NOMO-1 treated with dmso at 0.1 percent for 144 hours (cell line): ENCODE measurements around the gene CTDSPL.

Source experiments
- DNase-seq: peaks from one replicate; lab custom pipeline; 2025; ENCODE audit not compliant: unreplicated experiment; lab: John Stamatoyannopoulos, UW

The CTDSPL gene

GRCh38 chr3:37890522-37890921, 28.8 kb downstream of the CTDSPL start:
- no peak for DNase-seq

DNA sequence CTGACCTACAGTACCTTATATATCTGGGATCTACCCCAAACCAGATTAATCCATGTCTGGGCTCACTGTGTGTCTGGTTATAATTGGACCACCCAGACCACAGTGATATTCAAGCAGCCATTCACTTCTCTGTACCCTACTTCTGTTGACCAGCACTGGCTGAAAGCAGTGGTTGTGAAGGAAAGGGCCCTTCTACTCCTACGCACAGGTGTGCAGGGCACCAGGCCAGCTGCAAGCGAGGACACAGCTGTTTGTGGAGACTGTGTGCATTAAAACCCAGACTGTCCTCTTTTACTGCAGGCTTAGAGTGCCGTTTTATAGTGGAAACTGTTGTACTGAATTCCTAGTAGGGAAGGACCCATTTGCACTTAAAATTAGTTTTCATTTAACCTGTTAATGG, 29.5 kb downstream of the CTDSPL start:
- DNase-seq: no peak

- no peak for DNase-seq
Measured at GRCh38 chr3:37892927-37893600, 31.4 kb downstream of the CTDSPL start.

GRCh38 chr3:37896827-37897226, 35.1 kb downstream of the CTDSPL start:
- DNase-seq: no peak

GRCh38 chr3:37897763-37898162, 36.1 kb downstream of the CTDSPL start:
- DNase-seq: no peak

DNA sequence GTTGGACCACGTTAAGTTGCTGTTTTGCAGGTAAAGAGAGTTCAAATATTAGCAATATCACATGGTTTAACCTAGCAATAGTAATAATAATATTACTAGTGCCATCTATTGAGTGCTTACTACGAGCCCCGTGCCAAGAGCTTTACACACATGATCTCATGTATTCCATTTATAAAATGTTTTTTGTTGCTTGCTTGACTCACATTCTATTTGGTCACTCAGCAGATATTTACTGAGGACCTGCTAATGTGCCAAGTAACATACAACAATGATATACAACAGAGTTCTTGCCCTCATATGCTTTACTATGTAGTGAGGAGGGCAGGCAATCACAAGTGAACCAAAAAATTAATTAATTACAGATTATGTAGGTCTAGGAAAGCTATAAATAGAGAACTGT, 36.7 kb downstream of the CTDSPL start:
- DNase-seq: no peak

DNA sequence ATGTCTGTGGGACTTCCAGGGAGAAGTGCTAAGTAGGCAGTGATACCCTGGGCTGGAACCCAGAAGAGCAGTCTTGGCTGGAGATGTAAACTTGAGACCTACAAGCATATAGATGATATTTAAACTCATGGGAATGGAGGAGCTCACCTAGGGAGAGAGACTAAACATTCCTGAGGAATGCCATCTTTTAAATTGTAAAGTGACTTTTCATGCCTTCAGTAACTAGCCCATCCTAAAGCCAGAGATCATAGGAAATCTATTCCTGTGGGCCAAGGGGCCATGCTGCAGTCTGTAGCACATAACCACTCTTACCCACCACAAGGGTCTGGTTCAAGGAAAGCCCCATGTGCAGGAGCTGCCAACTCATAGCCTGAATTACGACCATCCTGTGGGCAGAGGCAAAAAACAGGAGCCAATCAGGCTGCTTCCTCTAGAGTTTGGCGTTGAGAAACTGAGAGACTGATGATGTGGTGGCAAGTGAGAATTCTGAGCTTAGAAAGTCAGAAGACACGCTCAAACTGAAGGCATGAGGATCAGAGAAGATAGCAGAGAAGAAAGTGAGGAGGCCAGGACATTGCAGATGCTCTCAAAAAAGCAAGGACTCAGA, 37.5 kb downstream of the CTDSPL start:
- DNase-seq: no peak

- no peak for DNase-seq
Measured at GRCh38 chr3:37899711-37900306, 38.1 kb downstream of the CTDSPL start.

GRCh38 chr3:37901721-37902120, 40.0 kb downstream of the CTDSPL start:
- no peak for DNase-seq

DNA sequence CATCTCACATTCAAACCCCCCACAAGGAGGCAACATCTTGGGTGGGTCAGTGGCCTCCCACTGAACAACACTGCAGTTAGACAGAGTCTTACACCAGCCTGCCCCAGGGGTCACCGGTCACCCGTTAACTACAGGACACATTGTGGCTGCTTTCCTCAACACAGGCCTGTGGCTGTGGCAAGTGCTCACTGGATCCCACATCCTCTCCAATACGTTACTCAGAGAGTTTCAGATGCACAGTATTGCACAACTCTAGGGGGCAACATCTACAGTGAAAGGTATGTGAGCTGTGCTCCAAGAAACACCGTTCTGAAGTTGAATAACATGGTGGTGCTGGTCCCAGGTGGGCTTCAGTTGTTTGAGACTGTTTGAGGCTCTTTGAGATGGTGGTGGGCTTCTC, 41.0 kb downstream of the CTDSPL start:
- no peak for DNase-seq

DNA sequence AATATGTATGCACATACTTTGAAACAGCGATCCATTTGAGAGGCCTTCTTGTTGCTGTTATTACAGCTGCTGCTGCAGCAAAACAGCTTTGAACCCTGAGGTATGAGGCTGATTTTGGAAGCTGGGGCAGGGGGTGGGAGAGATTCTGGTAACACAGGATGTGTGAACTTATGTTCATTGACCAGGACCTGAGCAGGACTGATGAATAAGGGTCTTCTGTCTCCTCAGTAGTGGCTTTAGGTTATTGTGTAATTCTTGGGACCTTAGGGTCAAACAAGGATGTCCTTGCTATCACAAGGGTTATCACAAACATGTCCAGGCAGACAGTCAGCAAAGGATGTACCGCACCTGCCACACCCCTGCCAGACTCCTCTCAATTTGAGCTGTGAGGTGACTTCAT, 41.6 kb downstream of the CTDSPL start:
- DNase-seq: no peak

DNA sequence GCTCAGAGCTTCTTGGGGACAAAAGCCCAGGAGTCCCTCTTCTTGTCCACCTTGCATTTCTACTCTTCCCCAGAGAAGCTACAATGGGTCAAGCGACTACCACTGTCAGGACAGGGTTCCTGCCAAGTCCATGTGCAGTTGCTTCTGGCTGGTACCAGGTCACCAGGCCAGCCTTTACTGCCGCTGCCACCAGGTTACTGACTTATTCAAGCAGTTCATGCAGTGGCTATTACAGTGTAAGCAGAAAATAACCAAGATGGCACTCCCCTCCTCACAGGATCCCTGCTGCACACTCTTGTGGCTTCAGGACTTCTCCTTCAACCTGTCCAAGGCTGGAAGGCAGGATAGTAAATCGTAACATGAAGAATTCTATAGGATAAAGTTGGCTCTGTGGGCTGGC, 42.1 kb downstream of the CTDSPL start:
- no peak for DNase-seq

- no peak for DNase-seq
Measured at GRCh38 chr3:37904601-37905000, 42.9 kb downstream of the CTDSPL start.

DNA sequence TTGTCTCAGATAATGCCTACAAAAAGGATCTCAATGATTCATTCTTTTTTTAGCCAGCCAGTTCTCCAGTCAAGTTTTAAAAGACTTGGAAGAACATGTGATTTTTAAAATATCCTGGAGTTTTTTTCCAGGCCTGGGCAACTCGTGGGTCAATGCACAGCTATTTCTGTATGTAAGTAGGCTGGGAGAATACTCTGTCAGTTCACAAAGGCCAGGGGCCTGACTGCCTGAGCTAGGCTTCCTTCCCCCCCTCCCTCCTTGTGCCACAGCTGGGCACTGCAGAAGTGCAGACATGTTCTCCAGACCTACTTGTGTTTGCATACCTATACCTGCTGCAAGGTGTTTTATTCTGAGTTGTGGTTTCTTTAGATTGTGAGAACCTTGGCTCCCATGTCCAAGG, 43.7 kb downstream of the CTDSPL start:
- no peak for DNase-seq

DNA sequence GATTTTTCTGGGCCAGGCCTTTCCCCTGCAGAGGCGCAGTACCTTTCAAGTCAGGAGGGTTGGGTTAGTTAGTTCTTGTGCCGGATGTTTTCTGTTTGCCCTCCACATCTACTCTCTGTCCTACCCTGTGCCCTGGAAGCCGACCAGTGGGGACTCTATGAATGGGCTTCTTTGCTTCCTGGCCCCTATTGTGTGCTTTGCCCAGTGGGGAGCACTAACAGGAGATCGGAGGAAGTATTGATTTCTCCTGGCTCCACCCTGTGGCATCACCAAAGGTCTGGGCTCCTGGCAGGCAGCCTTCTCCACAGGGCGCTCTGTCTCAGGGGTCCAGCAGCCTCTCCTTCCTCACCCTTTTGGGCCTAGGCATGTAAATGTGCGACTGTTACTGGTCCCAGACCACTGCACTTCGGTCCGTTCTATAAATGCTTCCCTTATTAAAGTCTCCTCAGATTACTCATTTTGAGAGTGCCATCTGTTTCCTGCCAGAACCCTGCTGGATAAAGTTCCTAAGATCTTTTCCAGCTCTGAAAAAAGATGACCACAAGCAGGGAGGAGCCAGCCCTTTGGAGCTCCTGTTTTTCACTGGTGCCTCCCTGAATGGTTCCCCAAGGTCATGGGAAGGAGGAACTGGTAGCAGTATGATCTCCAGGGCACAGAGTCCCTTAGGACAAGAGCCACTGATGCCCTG, 44.5 kb downstream of the CTDSPL start:
- DNase-seq: no peak

- no peak for DNase-seq
Measured at GRCh38 chr3:37906734-37907282, 45.1 kb downstream of the CTDSPL start.

DNA sequence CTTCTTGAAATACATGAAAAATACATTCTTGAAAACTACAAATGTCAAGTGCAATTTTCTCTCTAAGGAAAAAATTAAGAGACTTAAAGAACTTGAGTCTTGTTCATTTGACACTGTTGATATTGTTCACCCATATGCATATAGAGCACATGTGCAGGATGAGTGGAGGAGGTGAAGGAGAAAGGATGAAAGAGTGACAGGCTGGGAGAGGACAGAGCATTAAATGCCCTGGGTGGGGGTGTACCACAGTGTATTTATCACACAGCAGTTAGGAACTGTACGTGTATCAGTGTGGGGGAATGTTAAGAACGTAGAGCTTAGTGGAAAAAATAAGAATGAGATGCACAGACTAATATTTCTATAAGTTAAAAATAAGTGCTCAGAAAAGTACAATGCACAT, 45.7 kb downstream of the CTDSPL start:
- no peak for DNase-seq

DNA sequence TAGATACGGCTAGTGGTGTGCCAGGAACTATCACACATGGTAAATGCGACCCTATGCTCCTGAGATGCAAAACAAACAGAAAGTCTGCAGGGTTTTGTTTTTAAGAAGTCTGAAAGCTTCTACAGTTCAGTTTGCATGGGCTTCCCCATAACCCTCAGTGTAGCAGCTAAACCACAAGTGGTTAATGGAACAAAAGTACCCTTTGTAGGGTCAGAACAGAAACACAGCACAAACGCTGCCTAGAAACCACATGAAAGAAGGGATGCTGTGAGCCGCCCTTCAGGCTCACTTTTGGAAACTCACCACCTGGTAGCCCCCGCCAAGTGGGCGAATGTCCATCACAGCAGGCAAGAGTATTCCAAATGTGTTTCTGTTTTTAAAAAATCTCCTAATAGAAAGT, 46.2 kb downstream of the CTDSPL start:
- DNase-seq: no peak

DNA sequence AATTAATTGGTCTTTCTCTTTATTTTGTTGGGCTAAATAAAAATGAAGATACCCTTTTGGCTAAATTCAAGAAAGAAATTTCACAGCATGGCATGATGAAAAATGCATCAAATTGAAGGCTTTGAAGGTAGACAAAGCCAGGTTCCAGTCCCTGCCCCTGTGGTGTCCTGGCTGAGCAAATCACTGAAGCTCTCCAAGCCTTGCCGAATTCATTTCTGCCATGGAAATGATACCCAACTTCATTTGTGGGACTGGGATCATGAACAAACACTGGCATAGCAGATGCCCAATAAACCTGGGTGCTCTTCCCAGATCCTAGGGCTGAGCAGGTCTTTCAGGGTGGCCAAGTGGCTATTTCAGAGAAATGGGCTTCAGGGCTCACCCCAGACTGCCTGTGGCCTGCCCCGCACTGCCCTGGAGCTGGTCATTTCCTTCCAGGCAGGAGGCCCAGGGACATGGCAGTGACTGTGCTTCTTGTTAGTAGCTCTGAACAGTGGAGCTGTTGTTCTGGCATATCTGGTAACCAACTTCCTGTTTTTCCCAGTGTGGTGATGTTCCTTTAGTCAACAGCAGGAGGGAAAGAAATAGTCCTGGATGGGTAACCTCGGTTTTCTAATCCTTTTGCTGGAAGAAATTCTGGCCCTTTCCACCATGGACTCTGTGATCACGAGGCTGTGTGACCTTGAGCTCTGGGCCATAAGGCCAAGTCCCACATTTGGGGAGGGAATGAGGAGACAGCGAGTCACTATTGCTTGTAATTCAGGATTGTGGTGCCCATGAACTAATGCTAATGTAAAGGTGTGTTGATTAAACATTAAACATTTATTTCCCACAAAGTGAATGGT, 47.6 kb downstream of the CTDSPL start:
- DNase-seq: no peak

DNA sequence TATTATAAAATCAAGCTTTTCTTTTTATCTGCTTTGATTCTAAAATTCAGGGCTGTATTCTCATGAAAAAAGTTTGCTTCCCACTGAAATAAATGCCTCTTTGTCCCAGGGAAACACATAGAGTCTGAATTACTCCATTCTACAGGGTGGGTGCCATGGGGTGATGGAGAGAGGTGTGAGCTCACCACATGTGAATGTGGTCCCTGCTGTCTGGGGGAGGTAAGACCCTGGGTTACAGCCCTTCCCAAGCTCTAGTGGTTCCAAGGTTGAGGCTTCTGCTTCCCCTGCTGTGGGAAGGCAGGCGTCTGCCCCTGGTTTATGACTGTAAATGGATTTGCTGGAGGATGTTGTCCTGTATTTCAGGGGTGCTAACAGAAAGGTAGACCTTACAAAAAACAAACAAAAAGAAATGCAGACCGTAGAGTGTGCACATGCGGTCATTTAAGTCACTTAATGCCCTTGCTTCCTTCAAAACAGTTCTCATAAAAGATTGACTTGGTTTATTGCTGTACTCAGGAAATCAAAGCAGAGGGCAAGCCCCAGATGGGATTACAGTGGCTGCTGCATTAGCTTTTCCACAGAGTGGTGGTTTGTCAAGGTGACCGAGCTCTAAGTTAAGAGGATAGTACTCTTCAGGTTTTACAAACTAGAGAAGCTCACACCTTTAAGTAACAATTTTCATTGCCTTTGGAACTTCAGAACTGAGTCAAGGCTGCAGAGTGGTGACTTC, 49.2 kb downstream of the CTDSPL start:
- DNase-seq: no peak
